GM13977 (cell line): ENCODE measurements around the gene SLBP.
"Not testable (repeated sequence)": the region's sequence is repeated elsewhere in the genome, so short reads cannot be mapped to it uniquely, and the experiment has no call there.

Source experiments
- DNase-seq: peaks from one replicate; pipeline ENCODE4 v3.0.0; 2012; ENCODE audit warnings: low spot score
- in situ Hi-C: fragments of 300-500 bp; cut with MboI; formaldehyde crosslinking; loops from one replicate; pipeline ENCODE4 v1.12.0; 2022; ENCODE audit warnings: low sequenced_read_pairs, low pct_unique_long_range_greater_than_20kb, mixed read lengths, inconsistent platforms; ENCODE audit not compliant: unreplicated experiment
- TF ChIP-seq, protein P1 (sequence below): IDR thresholded peaks from 2 replicates; pipeline ENCODE4 v1.5.1; 2012; ENCODE audit warnings: mild to moderate bottlenecking, control low read depth; ENCODE audit not compliant: insufficient read depth; ENCODE audit errors: extremely low read depth, missing control alignments

The SLBP gene

DNA sequence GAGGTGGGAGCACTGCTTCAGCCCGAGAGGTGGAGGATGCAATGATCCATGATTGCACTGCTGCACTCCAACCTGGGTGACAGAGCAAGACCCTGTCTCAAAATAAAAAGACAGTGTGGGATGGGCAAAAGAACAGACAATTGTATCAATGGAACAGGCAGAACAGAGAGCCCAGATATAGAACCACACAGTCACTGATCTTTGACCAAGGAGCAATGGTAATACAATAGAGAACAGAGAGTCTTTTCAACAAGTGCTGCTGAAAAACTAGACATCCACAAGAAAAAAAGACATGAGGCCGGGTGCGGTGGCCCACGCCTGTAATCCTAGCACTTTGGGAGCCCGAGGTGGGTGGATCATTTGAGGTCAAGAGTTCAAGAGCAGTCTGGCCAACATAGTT, 33.9 kb downstream of the SLBP start:
- in situ Hi-C loops, result no loop called here
- TF ChIP-seq, protein P1, sequence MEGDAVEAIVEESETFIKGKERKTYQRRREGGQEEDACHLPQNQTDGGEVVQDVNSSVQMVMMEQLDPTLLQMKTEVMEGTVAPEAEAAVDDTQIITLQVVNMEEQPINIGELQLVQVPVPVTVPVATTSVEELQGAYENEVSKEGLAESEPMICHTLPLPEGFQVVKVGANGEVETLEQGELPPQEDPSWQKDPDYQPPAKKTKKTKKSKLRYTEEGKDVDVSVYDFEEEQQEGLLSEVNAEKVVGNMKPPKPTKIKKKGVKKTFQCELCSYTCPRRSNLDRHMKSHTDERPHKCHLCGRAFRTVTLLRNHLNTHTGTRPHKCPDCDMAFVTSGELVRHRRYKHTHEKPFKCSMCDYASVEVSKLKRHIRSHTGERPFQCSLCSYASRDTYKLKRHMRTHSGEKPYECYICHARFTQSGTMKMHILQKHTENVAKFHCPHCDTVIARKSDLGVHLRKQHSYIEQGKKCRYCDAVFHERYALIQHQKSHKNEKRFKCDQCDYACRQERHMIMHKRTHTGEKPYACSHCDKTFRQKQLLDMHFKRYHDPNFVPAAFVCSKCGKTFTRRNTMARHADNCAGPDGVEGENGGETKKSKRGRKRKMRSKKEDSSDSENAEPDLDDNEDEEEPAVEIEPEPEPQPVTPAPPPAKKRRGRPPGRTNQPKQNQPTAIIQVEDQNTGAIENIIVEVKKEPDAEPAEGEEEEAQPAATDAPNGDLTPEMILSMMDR, result no peak
- no peak for DNase-seq

DNA sequence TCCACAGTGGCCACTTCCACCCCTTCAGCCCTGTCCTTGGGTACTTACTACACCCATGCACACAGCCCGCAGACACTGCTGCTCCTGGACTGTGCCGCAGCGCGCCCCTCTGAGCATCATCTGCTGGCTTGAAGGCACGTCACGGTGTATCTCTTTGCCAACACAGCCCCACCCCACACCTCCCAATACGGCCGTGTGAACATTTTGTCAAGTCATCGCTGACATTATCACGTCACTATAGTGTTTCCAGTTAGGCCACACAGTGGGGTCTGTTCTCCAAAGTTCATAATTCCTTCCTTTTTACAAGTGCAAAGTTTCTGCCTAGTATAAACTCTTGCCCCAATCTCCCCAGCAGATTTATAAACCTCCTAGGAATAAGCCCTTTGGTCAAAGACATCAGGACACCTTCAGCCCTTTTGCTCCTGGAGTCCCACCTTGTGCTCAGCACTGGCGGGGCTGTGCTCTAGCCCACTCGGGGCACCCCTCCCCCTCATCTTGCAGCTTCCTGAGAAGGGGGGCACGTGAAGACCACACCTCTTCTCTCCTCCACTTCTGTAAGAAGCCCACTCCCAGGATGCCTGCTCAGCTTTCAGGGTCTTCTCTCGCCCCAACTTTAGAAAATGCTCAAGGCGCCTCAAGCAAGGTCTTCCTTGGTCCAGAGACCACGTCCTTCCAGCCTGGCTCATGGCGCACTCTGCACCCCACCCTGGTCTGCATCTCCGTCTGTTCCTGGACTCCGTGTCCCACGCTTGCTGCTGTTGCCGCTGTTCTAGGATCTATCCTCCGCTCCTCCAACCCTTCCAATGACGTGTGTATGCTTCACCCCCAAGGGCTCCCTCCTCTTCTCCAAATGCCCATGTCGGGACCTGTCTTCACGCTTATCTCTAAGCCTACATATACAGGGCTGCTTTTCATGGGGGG, 35.3 kb downstream of the SLBP start:
- DNase-seq, result no peak
- in situ Hi-C loops, result no loop called here
- TF ChIP-seq, protein P1, result no peak

DNA sequence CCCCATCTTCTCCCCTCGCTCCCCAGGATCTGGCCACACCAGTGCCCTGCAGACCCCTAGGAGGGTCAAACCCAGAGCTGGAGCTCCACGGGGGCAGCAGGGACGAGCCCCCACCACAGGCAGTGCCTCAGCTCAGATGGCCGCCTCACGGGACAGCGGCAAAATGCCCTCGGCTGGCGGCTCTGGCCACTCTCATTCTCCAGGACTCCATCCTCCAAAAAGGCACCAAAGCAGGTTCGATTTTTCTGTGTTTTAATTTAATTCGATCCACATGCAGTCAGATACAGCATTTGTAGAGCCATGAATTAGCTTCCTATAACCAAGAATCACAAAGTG, 36.3 kb downstream of the SLBP start:
- DNase-seq, result no peak
- TF ChIP-seq, protein P1, result no peak
- in situ Hi-C loops, result no loop called here

DNA sequence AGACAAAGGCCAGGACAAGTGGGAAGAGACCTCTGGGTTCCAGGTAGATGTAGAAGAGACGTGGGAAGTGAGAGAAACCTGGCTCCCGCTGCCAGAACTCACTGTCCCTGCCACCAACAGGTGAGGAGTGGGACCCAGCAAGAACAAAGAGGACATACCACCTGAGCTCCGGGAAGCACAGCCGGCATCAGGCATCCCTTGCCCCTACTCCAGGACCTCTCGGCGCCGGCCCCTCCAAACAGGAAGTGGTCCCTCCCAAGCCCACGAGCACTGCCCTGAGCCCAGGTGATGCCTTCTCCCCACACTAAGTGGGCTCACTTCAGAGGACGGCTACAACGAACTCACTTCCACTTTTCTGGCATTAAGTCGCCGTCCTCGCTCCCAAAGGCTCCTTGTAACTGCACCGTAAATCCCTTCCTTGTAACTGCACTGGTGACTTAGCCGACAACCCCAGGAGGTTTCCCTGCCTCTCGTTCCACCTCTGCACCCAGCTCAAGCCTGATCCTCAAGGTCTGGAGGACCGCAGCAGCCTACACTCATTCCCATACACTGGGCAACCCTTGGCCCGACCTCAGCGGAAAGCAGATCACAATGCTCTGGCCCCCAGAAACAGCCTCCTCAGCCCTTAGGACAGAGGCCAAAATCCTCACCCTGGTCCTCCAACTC, 36.9 kb downstream of the SLBP start:
- TF ChIP-seq, protein P1, result no peak
- in situ Hi-C loops, result no loop called here
- no peak for DNase-seq

DNA sequence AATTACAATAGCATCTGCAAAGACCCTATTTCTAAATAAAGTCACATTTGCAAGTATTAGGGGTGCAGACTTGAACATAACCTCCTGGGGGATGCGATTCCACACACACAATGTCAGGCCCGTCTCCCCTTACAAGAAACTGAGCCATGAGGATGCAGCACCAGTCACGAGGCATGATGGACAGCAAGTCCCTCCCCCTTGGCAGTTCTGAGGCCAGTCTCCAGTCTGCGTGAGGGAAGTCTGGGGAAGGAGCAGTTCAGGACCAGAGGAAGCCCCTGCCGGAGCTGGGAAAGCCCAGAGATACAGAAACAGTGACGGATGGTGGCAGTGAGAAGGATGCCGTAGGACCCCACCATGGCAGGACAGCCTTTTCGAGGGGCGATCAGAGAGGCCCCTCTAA, 37.4 kb downstream of the SLBP start:
- in situ Hi-C loops, result no loop called here
- TF ChIP-seq, protein P1, result no peak
- no peak for DNase-seq

DNA sequence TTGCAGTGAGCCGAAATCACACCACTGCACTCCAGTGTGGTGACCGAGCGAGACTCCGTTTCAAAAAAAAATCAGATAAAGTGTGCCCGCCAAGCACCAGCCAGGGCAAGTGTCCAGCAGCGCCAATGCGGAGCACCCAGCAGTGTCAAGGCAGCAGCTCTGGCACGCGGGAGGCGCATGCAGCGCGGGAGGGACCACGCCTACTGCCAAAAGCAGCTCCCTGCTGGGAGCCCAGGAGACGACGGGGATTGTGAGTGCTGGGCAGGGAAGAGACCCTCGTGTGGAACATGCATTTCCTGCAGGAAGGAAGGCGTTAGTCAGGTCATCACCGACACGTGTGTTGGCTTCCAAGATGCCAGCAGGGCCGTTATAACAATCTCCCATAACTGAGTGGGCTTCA, 38.4 kb downstream of the SLBP start:
- no peak for DNase-seq
- in situ Hi-C loops, result no loop called here
- TF ChIP-seq, protein P1, result no peak

DNA sequence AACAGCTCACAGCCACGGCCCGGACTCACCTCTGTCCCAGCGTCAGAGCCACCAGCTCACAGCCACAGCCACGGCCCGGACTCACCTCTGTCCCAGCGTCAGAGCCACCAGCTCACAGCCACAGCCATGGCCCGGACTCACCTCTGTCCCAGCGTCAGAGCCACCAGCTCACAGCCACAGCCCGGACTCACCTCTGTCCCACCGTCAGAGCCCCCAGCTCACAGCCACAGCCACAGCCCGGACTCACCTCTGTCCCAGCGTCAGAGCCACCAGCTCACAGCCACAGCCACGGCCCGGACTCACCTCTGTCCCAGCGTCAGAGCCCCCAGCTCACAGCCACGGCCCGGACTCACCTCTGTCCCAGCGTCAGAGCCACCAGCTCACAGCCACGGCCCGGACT, 41.1 kb downstream of the SLBP start:
- DNase-seq, in situ Hi-C loops: not testable (repeated sequence)
